Pancreas (tissue), 10 donors: ENCODE results near the gene PCDHGA7. TPM values are rescaled to one million over a fixed set of nuclear protein-coding genes. Genes with fewer than 3 reads are reported as not detected.
"Not testable (repeated sequence)": the region's sequence is repeated elsewhere in the genome, so short reads cannot be mapped to it uniquely, and the experiment has no call there.

Source experiments
- ATAC-seq, 4 donors: fragments of 200-7000 bp; cut with Tn5 transposase; one replicate each; pipeline versions ENCODE4 v1.8.0 to v1.9.1; 2020; ENCODE audit warnings: mild to moderate bottlenecking in 4 of 4, moderate library complexity in 4 of 4
- DNase-seq, 6 donors: peaks; one replicate each; pipeline ENCODE4 v3.0.0-alpha.2; 2020
- FAIRE-seq: peaks from 2 replicates; lab custom pipeline; 2012; peaks lifted over from hg19 to GRCh38; lab: Jason Lieb, UNC
- H3K27ac ChIP-seq, 4 donors: fragments of 200-600 bp; sonication (generic); 1 replicate in 3 of 4; 2 replicates in 1 of 4; pipeline versions ENCODE4 v1.5.0 to v1.8.0; 2020
- H3K27me3 ChIP-seq, 4 donors: fragments of 200-600 bp; one replicate each; pipeline ENCODE4 v1.8.0; 2021
- H3K36me3 ChIP-seq, 3 donors: fragments of 200-600 bp; sonication (generic) in 1 of 3; one replicate each; pipeline versions ENCODE4 v1.5.0 to v1.8.0; 2020 to 2021
- H3K4me1 ChIP-seq, 3 donors: fragments of 200-600 bp; one replicate each; pipeline ENCODE4 v1.8.0; 2021
- H3K4me3 ChIP-seq, 4 donors: fragments of 200-600 bp; sonication (generic) in 2 of 4; one replicate each; pipeline versions ENCODE4 v1.5.0 to v1.8.0; 2020 to 2021
- H3K9me3 ChIP-seq, 4 donors: fragments of 200-600 bp; one replicate each; pipeline ENCODE4 v1.8.0; 2021
- CTCF ChIP-seq, 4 donors: fragments of 200-600 bp; sonication (generic) in 3 of 4; IDR thresholded peaks; one replicate each; pipeline versions ENCODE4 v1.5.0 to v1.8.0; 2021; ENCODE audit warnings: antibody characterized with exemption in 4 of 4
- WGBS, 2 donors: extraction: QIAGEN DNeasy Blood & Tissue Kit; methylation state at CpG; one replicate each; pipeline ENCODE4 v1.1.7; 2013; 5-methylcytosine and 5-hydroxymethylcytosine counted together
- intact Hi-C, 3 donors: fragments of 100-400 bp; cut with DNase I; formaldehyde crosslinking; loops; one replicate each; pipeline versions ENCODE4 v1.11.1 to v1.14.2; 2022
- polyA plus RNA-seq, 2 donors: library from polyadenylated mRNA; stranded (reverse); fragments of 200-250 nt; gene quantifications; one replicate each; pipeline ENCODE4 v1.2.3, GENCODE V29; 2013
- total RNA-seq, 6 donors: library from RNA; stranded (reverse); fragmentation: NEBNext Ultra II Directional in 4 of 6; extraction: Animal tissue kit (Norgen Biotek cat#: 25700) in 4 of 6; gene quantifications; one replicate each; pipeline versions ENCODE4 v1.2.1 to v1.2.4, GENCODE V29; 2021 to 2023
- donor health status: healthy with polysubstance abuse.
- donor health status: DM: no; HTN: no; CAD: no; lungs with moderate emphysema.
- donor health status: DM: no; HTN: no; CAD: no.
- donor health status: control.
- donor health status: control.
- donor health status: Bipolar disorder and iron deficiency.
- donor health status: DM: yes; HTN: yes; CAD: no.
- donor health status: DM: no; HTN: no; CAD: no.
- donor health status: DM: no; HTN: no; CAD: no.
- donor health status: DM: yes; HTN: yes; CAD: no.

The PCDHGA7 gene
- total and polyA plus RNA-seq, 8 donors = 0.92 to 2.0 (median 1.6) TPM

GRCh38 chr5:141427783-141428426 is 45.4 kb downstream of the PCDHGA7 start:
- H3K27me3 ChIP-seq = no peaks in the 10 kb centered on the region
- ATAC-seq (no peak), DNase-seq (peak in 1 of 6 donors; percentile 44), FAIRE-seq (no peak)
- TF ChIP-seq CTCF (IDR thresholded peaks at IDR 0.05) = no peak
- no peak overlapping the region for H3K27ac ChIP-seq
- H3K4me1 ChIP-seq = no peaks in the 10 kb centered on the region
- WGBS, 2 donors = 27 to 33% methylated on average over 53 of the region's 53 CpGs
- H3K9me3 ChIP-seq = peaks cover 0 to 44% (median 0%) of the 10 kb centered on the region in 4 donors
- intact Hi-C loops = loop anchor here in 1 of 3 donors (10.0 kb wide), 1 partner anchor 63 kb away; the partner anchor contains the start of gene PCDHGA5
- H3K36me3 ChIP-seq = no peaks in the 10 kb centered on the region
- no peak overlapping the region for H3K4me3 ChIP-seq

- ATAC-seq (peak in 3 of 4 donors; percentile 55 to 84 (median 74)), FAIRE-seq (no peak), DNase-seq (no peak)
- H3K36me3 ChIP-seq = no peaks in the 10 kb centered on the region
- whole genome bisulfite sequencing, 2 donors = 10% methylated on average over 33 of the region's 33 CpGs
- no peak for TF ChIP-seq CTCF (IDR thresholded peaks at IDR 0.05)
- no peaks in the 10 kb centered on the region for H3K4me1 ChIP-seq
- H3K27ac ChIP-seq = no peak within 1 kb of the TSS
- no peaks in the 10 kb centered on the region for H3K27me3 ChIP-seq
- peaks cover 0 to 33% (median 0%) of the 10 kb centered on the region in 4 donors for H3K9me3 ChIP-seq
- intact Hi-C loops = no loop called here
- H3K4me3 ChIP-seq = peak within 1 kb of the TSS in 1 of 4 donors; percentile 13
These were observed 48.0 kb downstream of the PCDHGA7 start, which contains the start of gene PCDHGA12 for GRCh38 chr5:141430332-141431113. TSS of gene PCDHGA12 (plus strand) at chr5:141430507. CDS start at chr5:141430760, 253 bp downstream.

- no peaks in the 10 kb centered on the region for H3K36me3 ChIP-seq
- intact Hi-C loops = no loop called here
- peak in 2 of 4 donors; percentile 24 to 60 for ATAC-seq
- no peaks in the 10 kb centered on the region for H3K4me1 ChIP-seq
- FAIRE-seq = no peak
- TF ChIP-seq CTCF (IDR thresholded peaks at IDR 0.05) = no peak
- peak overlapping the region in 1 of 4 donors; percentile 13 for H3K4me3 ChIP-seq
- peaks cover 0 to 27% (median 0%) of the 10 kb centered on the region in 4 donors for H3K9me3 ChIP-seq
- 10% methylated on average over 37 of the region's 37 CpGs for WGBS, 2 donors
- H3K27me3 ChIP-seq = no peaks in the 10 kb centered on the region
- H3K27ac ChIP-seq = no peak overlapping the region
- peak in 1 of 6 donors; percentile 40 for DNase-seq
These were observed 48.7 kb downstream of the PCDHGA7 start for GRCh38 chr5:141431286-141431685.

GRCh38 chr5:141432308-141432707 is 49.8 kb downstream of the PCDHGA7 start:
- ATAC-seq, H3K27me3 ChIP-seq, H3K36me3 ChIP-seq, intact Hi-C loops, H3K4me1 ChIP-seq, H3K4me3 ChIP-seq, H3K27ac ChIP-seq, FAIRE-seq: not testable (repeated sequence)
- 19 to 22% methylated on average over 18 to 38 of the region's 38 CpGs for WGBS, 2 donors
- H3K9me3 ChIP-seq = peaks cover 0 to 26% (median 0%) of the 10 kb centered on the region in 4 donors
- DNase-seq = peak in 1 of 6 donors; percentile 32

- H3K4me1 ChIP-seq, H3K27ac ChIP-seq, FAIRE-seq, H3K36me3 ChIP-seq, H3K4me3 ChIP-seq, intact Hi-C loops, ATAC-seq, H3K27me3 ChIP-seq: not testable (repeated sequence)
- peaks cover 0 to 22% (median 0%) of the 10 kb centered on the region in 4 donors for H3K9me3 ChIP-seq
- peak in 1 of 6 donors; percentile 20 for DNase-seq
- 16 to 17% methylated on average over 24 to 29 of the region's 29 CpGs for WGBS, 2 donors
These were observed 50.2 kb downstream of the PCDHGA7 start for GRCh38 chr5:141432726-141433125.
